HCT116 (cell line): Measurements from ENCODE around the gene DNAAF8.

Source experiments
- EZH2 ChIP-seq: fragments of 200-600 bp; sonication (generic); IDR thresholded peaks from 2 replicates; pipeline ENCODE4 v1.6.1; 2017; ENCODE audit warnings: antibody characterized with exemption, mixed run types
- EZH2phosphoT487 ChIP-seq: fragments of 200-600 bp; IDR thresholded peaks from 2 replicates; pipeline ENCODE4 v1.6.1; 2018; ENCODE audit warnings: antibody characterized with exemption, borderline replicate concordance
- JUND ChIP-seq: IDR thresholded peaks from 2 replicates; pipeline ENCODE4 v1.6.1; 2012
- MAX ChIP-seq: IDR thresholded peaks from 2 replicates; pipeline ENCODE4 v1.6.1; 2012
- POLR2A ChIP-seq: IDR thresholded peaks from 2 replicates; pipeline ENCODE4 v1.7.0; 2011; ENCODE audit warnings: borderline replicate concordance; ENCODE audit not compliant: insufficient read depth, insufficient read length; ENCODE audit errors: extremely low read depth
- POLR2AphosphoS5 ChIP-seq: IDR thresholded peaks from 2 replicates; pipeline ENCODE4 v1.6.1; 2011; ENCODE audit warnings: mild to moderate bottlenecking, low read depth, low read length, moderate library complexity
- RAD21 ChIP-seq: IDR thresholded peaks from 2 replicates; pipeline ENCODE4 v1.6.1; 2012; ENCODE audit warnings: low read depth, mild to moderate bottlenecking
- SP1 ChIP-seq: IDR thresholded peaks from 2 replicates; pipeline ENCODE4 v1.6.1; 2012; ENCODE audit warnings: low read depth
- SRF ChIP-seq: IDR thresholded peaks from 2 replicates; pipeline ENCODE4 v1.6.1; 2012; ENCODE audit warnings: low read depth
- ZNF274 ChIP-seq: fragments of 200-500 bp; sonication (Bioruptor generic); IDR thresholded peaks from 2 replicates; pipeline ENCODE4 v1.6.1; 2014; ENCODE audit warnings: mild to moderate bottlenecking, low read depth, low read length, inconsistent platforms
- TF ChIP-seq, protein P1 (sequence below), 3 experiments: fragments of 200-600 bp in 1 of 3; sonication (generic) in 1 of 3; IDR thresholded peaks in 2 of 3; conservative IDR thresholded peaks in 1 of 3; 2 replicates each; pipeline ENCODE4 v1.5.1; 2012 to 2017; ENCODE audit warnings: low read depth in 2 of 3, low read length in 2 of 3, antibody characterized with exemption in 1 of 3, borderline replicate concordance in 1 of 3, control low read depth in 1 of 3, mild to moderate bottlenecking in 1 of 3, mixed read lengths in 1 of 3, mixed run types in 1 of 3, moderate library complexity in 1 of 3; ENCODE audit not compliant: insufficient read depth in 1 of 3
- TF ChIP-seq, protein P2 (sequence below): IDR thresholded peaks from 2 replicates; pipeline ENCODE4 v1.6.1; 2012
- TF ChIP-seq, protein P3 (sequence below): IDR thresholded peaks from 2 replicates; pipeline ENCODE4 v1.6.1; 2012; ENCODE audit warnings: low read depth

GRCh38 chr16:4689091-4689671, 45.2 kb upstream of the DNAAF8 start:
- TF ChIP-seq, protein P1, sequence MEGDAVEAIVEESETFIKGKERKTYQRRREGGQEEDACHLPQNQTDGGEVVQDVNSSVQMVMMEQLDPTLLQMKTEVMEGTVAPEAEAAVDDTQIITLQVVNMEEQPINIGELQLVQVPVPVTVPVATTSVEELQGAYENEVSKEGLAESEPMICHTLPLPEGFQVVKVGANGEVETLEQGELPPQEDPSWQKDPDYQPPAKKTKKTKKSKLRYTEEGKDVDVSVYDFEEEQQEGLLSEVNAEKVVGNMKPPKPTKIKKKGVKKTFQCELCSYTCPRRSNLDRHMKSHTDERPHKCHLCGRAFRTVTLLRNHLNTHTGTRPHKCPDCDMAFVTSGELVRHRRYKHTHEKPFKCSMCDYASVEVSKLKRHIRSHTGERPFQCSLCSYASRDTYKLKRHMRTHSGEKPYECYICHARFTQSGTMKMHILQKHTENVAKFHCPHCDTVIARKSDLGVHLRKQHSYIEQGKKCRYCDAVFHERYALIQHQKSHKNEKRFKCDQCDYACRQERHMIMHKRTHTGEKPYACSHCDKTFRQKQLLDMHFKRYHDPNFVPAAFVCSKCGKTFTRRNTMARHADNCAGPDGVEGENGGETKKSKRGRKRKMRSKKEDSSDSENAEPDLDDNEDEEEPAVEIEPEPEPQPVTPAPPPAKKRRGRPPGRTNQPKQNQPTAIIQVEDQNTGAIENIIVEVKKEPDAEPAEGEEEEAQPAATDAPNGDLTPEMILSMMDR (IDR thresholded peaks at IDR 0.05 in 2 of 3, conservative IDR thresholded peaks at IDR 0.05 in 1 of 3; ENCODE audit: borderline replicate concordance in 1 of 3, insufficient read depth in 1 of 3, low read depth in 2 of 3, low read length in 2 of 3): no peak
- TF ChIP-seq JUND (no peak), EZH2phosphoT487 (no peak), RAD21 (no peak), EZH2 (no peak), POLR2AphosphoS5 (no peak), MAX (no peak), POLR2A (no peak), SRF (no peak), ZNF274 (no peak), SP1 (no peak)
- TF ChIP-seq, protein P2, sequence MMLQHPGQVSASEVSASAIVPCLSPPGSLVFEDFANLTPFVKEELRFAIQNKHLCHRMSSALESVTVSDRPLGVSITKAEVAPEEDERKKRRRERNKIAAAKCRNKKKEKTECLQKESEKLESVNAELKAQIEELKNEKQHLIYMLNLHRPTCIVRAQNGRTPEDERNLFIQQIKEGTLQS: no peak
- TF ChIP-seq, protein P3, sequence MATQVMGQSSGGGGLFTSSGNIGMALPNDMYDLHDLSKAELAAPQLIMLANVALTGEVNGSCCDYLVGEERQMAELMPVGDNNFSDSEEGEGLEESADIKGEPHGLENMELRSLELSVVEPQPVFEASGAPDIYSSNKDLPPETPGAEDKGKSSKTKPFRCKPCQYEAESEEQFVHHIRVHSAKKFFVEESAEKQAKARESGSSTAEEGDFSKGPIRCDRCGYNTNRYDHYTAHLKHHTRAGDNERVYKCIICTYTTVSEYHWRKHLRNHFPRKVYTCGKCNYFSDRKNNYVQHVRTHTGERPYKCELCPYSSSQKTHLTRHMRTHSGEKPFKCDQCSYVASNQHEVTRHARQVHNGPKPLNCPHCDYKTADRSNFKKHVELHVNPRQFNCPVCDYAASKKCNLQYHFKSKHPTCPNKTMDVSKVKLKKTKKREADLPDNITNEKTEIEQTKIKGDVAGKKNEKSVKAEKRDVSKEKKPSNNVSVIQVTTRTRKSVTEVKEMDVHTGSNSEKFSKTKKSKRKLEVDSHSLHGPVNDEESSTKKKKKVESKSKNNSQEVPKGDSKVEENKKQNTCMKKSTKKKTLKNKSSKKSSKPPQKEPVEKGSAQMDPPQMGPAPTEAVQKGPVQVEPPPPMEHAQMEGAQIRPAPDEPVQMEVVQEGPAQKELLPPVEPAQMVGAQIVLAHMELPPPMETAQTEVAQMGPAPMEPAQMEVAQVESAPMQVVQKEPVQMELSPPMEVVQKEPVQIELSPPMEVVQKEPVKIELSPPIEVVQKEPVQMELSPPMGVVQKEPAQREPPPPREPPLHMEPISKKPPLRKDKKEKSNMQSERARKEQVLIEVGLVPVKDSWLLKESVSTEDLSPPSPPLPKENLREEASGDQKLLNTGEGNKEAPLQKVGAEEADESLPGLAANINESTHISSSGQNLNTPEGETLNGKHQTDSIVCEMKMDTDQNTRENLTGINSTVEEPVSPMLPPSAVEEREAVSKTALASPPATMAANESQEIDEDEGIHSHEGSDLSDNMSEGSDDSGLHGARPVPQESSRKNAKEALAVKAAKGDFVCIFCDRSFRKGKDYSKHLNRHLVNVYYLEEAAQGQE: no peak
